HCT116 (cell line): ENCODE data around the gene FANK1. TPM values are rescaled to one million over a fixed set of nuclear protein-coding genes. Genes with fewer than 3 reads are reported as not detected.

Experiments used
- ATAC-seq: fragments of 200-7000 bp; cut with Tn5 transposase; 2 replicates; pipeline ENCODE4 v1.9.1; 2020; ENCODE audit warnings: mild to moderate bottlenecking, moderate library complexity
- BruUV-seq: library from RNA; stranded (reverse); fragments of 400-500 nt; replicated peaks from 2 replicates; lab custom pipeline; 2021; lab: Mats Ljungman, UMichigan
- CTCF ChIA-PET: fragments of 300-600 bp; sonication (Branson Sonifier 250); formaldehyde crosslinking; loops from one replicate; lab custom pipeline; 2021; ENCODE audit warnings: antibody characterized with exemption; lab: Charles Lee
- POLR2A ChIA-PET: fragments of 300-600, 350-600 bp; sonication (Branson Sonifier 250); formaldehyde crosslinking; loops from one replicate; lab custom pipeline; 2021; ENCODE audit warnings: antibody characterized with exemption; lab: Charles Lee
- RAD21 ChIA-PET, 2 experiments: fragments of 300-600 bp; sonication (Branson Sonifier 250); formaldehyde crosslinking; loops; one replicate each; lab custom pipeline; 2023; ENCODE audit warnings: low total read pairs in 2 of 2; ENCODE audit not compliant: uncharacterized antibody in 2 of 2, unreplicated experiment in 2 of 2, low non-redundant PET in 1 of 2; lab: Charles Lee
- DNase-seq: peaks from one replicate; pipeline ENCODE4 v3.0.0-alpha.2; 2010; ENCODE audit warnings: low read depth, low spot score
- H2AFZ ChIP-seq: fragments of 200-600 bp; shearing (Covaris generic), sonication (generic); 2 replicates; pipeline ENCODE4 v1.6.1; 2017; ENCODE audit warnings: low read depth, mixed run types, mixed read lengths, antibody characterized with exemption, low read length; ENCODE audit not compliant: poor library complexity, severe bottlenecking
- H3K27ac ChIP-seq: 2 replicates; pipeline ENCODE4 v1.5.1; 2012; ENCODE audit warnings: low read depth, low read length
- H3K27me3 ChIP-seq: fragments of 200-600 bp; sonication (generic); 2 replicates; pipeline ENCODE4 v1.6.1; 2016; ENCODE audit warnings: mixed run types, low read length, mixed read lengths; ENCODE audit not compliant: insufficient read depth
- H3K36me3 ChIP-seq, 2 experiments: fragments of 200-500 bp in 1 of 2; fragments of 200-600 bp in 1 of 2; sonication (Bioruptor generic) in 1 of 2; sonication (generic) in 1 of 2; 2 replicates each; pipeline versions ENCODE4 v1.5.1 to v1.6.1; 2014 to 2016; ENCODE audit warnings: low read length in 2 of 2, inconsistent platforms in 1 of 2, mixed read lengths in 1 of 2, mixed run types in 1 of 2; ENCODE audit not compliant: insufficient read depth in 2 of 2, control insufficient read depth in 1 of 2
- H3K4me1 ChIP-seq, 2 experiments: fragments of 200-600 bp in 1 of 2; sonication (generic) in 1 of 2; 2 replicates each; pipeline versions ENCODE4 v1.5.1 to v1.6.1; 2012 to 2017; ENCODE audit warnings: low read length in 2 of 2, inconsistent platforms in 1 of 2, mild to moderate bottlenecking in 1 of 2, mixed read lengths in 1 of 2, mixed run types in 1 of 2, moderate library complexity in 1 of 2; ENCODE audit not compliant: insufficient read depth in 2 of 2, control insufficient read depth in 1 of 2
- H3K4me2 ChIP-seq: fragments of 200-600 bp; sonication (generic); 2 replicates; pipeline ENCODE4 v1.6.1; 2017; ENCODE audit warnings: mixed run types, low read length, mixed read lengths
- H3K4me3 ChIP-seq, 2 experiments: fragments of 200-600 bp in 1 of 2; sonication (generic) in 1 of 2; replicated peaks in 1 of 2; 2 replicates each; pipeline ENCODE4 v1.5.1; 2011 to 2016; ENCODE audit warnings: low read length in 2 of 2, control low read depth in 1 of 2, low read depth in 1 of 2, mild to moderate bottlenecking in 1 of 2, mixed read lengths in 1 of 2, mixed run types in 1 of 2
- H3K79me2 ChIP-seq: fragments of 200-600 bp; sonication (generic); 2 replicates; pipeline ENCODE4 v1.6.1; 2017; ENCODE audit warnings: mild to moderate bottlenecking, mixed run types, low read length, moderate library complexity, mixed read lengths; ENCODE audit not compliant: insufficient read depth
- H3K9ac ChIP-seq: fragments of 200-600 bp; sonication (generic); 2 replicates; pipeline ENCODE4 v1.6.1; 2016; ENCODE audit warnings: low read length, mixed read lengths
- H3K9me2 ChIP-seq: fragments of 200-600 bp; sonication (generic), shearing (Covaris generic); 2 replicates; pipeline ENCODE4 v1.6.1; 2017; ENCODE audit warnings: mixed run types, mild to moderate bottlenecking, moderate library complexity; ENCODE audit not compliant: insufficient read depth
- H3K9me3 ChIP-seq, 2 experiments: fragments of 200-500 bp in 1 of 2; fragments of 200-600 bp in 1 of 2; sonication (Bioruptor generic) in 1 of 2; sonication (generic) in 1 of 2; 2 replicates each; pipeline ENCODE4 v1.6.1; 2014 to 2017; ENCODE audit warnings: low read length in 2 of 2, mixed read lengths in 2 of 2, inconsistent platforms in 1 of 2, low read depth in 1 of 2, mild to moderate bottlenecking in 1 of 2, mixed run types in 1 of 2, moderate library complexity in 1 of 2; ENCODE audit not compliant: control insufficient read depth in 1 of 2, insufficient read depth in 1 of 2
- H4K20me1 ChIP-seq: fragments of 200-600 bp; sonication (generic), shearing (Covaris generic); 2 replicates; pipeline ENCODE4 v1.6.1; 2017; ENCODE audit warnings: mixed run types, mild to moderate bottlenecking, moderate library complexity; ENCODE audit not compliant: insufficient read depth
- ATF3 ChIP-seq: IDR thresholded peaks from 2 replicates; pipeline ENCODE4 v1.6.1; 2012
- CBX3 ChIP-seq: IDR thresholded peaks from 2 replicates; pipeline ENCODE4 v1.6.1; 2012; ENCODE audit warnings: low read depth
- CEBPB ChIP-seq: IDR thresholded peaks from 2 replicates; pipeline ENCODE4 v1.6.1; 2012; ENCODE audit warnings: low read depth
- EGR1 ChIP-seq: IDR thresholded peaks from 2 replicates; pipeline ENCODE4 v1.6.1; 2012; ENCODE audit warnings: low read depth
- ELF1 ChIP-seq: IDR thresholded peaks from 2 replicates; pipeline ENCODE4 v1.6.1; 2012; ENCODE audit warnings: low read depth, borderline replicate concordance
- MAX ChIP-seq: IDR thresholded peaks from 2 replicates; pipeline ENCODE4 v1.6.1; 2012
- POLR2A ChIP-seq: IDR thresholded peaks from 2 replicates; pipeline ENCODE4 v1.7.0; 2011; ENCODE audit warnings: borderline replicate concordance; ENCODE audit not compliant: insufficient read depth, insufficient read length; ENCODE audit errors: extremely low read depth
- POLR2AphosphoS5 ChIP-seq: IDR thresholded peaks from 2 replicates; pipeline ENCODE4 v1.6.1; 2011; ENCODE audit warnings: mild to moderate bottlenecking, low read depth, low read length, moderate library complexity
- RAD21 ChIP-seq: IDR thresholded peaks from 2 replicates; pipeline ENCODE4 v1.6.1; 2012; ENCODE audit warnings: low read depth, mild to moderate bottlenecking
- SP1 ChIP-seq: IDR thresholded peaks from 2 replicates; pipeline ENCODE4 v1.6.1; 2012; ENCODE audit warnings: low read depth
- TCF7L2 ChIP-seq: IDR thresholded peaks from 2 replicates; pipeline ENCODE4 v1.7.0; 2011; ENCODE audit warnings: borderline replicate concordance, inconsistent platforms; ENCODE audit not compliant: insufficient read depth, insufficient read length; ENCODE audit errors: extremely low read depth
- ZFX ChIP-seq: fragments of 450-650 bp; IDR thresholded peaks from 2 replicates; pipeline ENCODE4 v1.6.1; 2017
- intact Hi-C: fragments of 100-400 bp; cut with micrococcal nuclease; formaldehyde crosslinking; loops from 2 replicates; pipeline ENCODE4 v1.10.0; 2022
- total RNA-seq: library from RNA; stranded (reverse); gene quantifications from one replicate; pipeline ENCODE4 v1.2.1, GENCODE V29; 2021; ENCODE audit not compliant: unreplicated experiment

FANK1 gene
- total RNA-seq, 1 experiment from 2014 or later, result 5.4 TPM

- no TSS peak for BruUV-seq
- no peaks in the 10 kb centered on the region for H3K36me3 ChIP-seq
- ChIA-PET RAD21 (no interaction called here), CTCF (no interaction called here), POLR2A (no interaction called here)
- intact Hi-C loops, result no loop called here
- ATAC-seq (no peak), DNase-seq (no peak)
- no peaks in the 10 kb centered on the region for H3K9me2 ChIP-seq
- H2AFZ ChIP-seq, result no peak overlapping the region
- H3K4me1 ChIP-seq, result no peaks in the 10 kb centered on the region
- H3K9me3 ChIP-seq, result no peaks in the 10 kb centered on the region
- no peaks in the 10 kb centered on the region for H4K20me1 ChIP-seq
- H3K79me2 ChIP-seq, result no peaks in the 10 kb centered on the region
- H3K9ac ChIP-seq, result no peak overlapping the region
- peaks cover 5% of the 10 kb centered on the region; the same call in 1 of the 2 replicates for H3K27me3 ChIP-seq
- no peak overlapping the region for H3K27ac ChIP-seq
- TF ChIP-seq ZFX (no peak), CBX3 (no peak), POLR2A (no peak), ATF3 (no peak), TCF7L2 (no peak), SP1 (no peak), POLR2AphosphoS5 (no peak), MAX (no peak)
- TF ChIP-seq, all 23 proteins: peak for 0
- no peak overlapping the region for H3K4me2 ChIP-seq
- H3K4me3 ChIP-seq, result no peak overlapping the region
Measured at GRCh38 chr10:125991392-125991791, 95.0 kb downstream of the FANK1 start.

DNA sequence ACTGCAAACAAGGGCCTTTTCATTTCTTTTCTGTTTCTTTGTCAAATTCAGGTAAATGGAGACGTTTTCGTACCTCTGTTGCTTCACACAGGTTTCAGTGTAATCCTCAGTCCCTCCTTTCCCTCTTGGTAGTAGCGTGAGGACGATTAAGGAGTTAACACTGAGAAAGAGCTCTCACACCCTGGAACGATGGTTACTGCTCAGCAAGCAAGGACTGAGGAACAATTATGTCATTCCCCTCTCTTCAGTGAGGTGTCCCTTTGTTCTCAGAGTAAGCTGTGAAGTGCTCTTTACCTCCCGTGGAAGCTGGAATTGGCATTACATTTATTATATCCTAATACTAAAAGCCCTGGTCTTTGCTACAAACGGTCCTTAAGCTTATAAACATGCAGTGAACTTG lies 95.9 kb downstream of the FANK1 start:
- CTCF ChIA-PET, result no interaction called here
- intact Hi-C loops, result no loop called here
- BruUV-seq, result no TSS peak

More for the DNA sequence above, 95.9 kb downstream of the FANK1 start:
- Histone ChIP-seq H3K9me2 (no peaks in the 10 kb centered on the region), H3K79me2 (no peaks in the 10 kb centered on the region), H3K27me3 (no peaks in the 10 kb centered on the region), H3K4me1 (no peaks in the 10 kb centered on the region), H3K9me3 (no peaks in the 10 kb centered on the region), H2AFZ (no peak overlapping the region), H3K36me3 (no peaks in the 10 kb centered on the region), H3K9ac (no peak overlapping the region), H3K4me3 (no peak overlapping the region), H4K20me1 (no peaks in the 10 kb centered on the region), H3K4me2 (no peak overlapping the region), H3K27ac (no peak overlapping the region)
- TF ChIP-seq ELF1 (no peak), RAD21 (no peak), SP1 (no peak), CEBPB (no peak), EGR1 (no peak), POLR2AphosphoS5 (no peak), CBX3 (no peak)
- ChIA-PET RAD21 (no interaction called here), POLR2A (no interaction called here)
- DNase-seq, result no peak
- ATAC-seq, result no peak
